GM23338 (cell line): ENCODE data around the gene AGFG1. TPM values are rescaled to one million over a fixed set of nuclear protein-coding genes. Genes with fewer than 3 reads are reported as not detected.

ENCODE experiments used
- ATAC-seq: fragments of 200-7000 bp; cut with Tn5 transposase; 3 replicates; pipeline ENCODE4 v1.9.1; 2020
- DNase-seq: peaks from one replicate; pipeline ENCODE4 v3.0.0-alpha.2; 2015; ENCODE audit warnings: low spot score
- H2AFZ ChIP-seq: fragments of 200-600 bp; sonication (generic); 2 replicates; pipeline ENCODE4 v1.8.0; 2016; ENCODE audit warnings: antibody characterized with exemption, mild to moderate bottlenecking, moderate library complexity
- H3F3A ChIP-seq: fragments of 200-600 bp; sonication (generic); replicated peaks from 2 replicates; pipeline ENCODE4 v1.8.0; 2017; ENCODE audit warnings: antibody characterized with exemption, mixed run types, low read depth
- H3K27ac ChIP-seq: fragments of 200-600 bp; sonication (generic); 2 replicates; pipeline ENCODE4 v1.6.1; 2016; ENCODE audit warnings: low read depth
- H3K27me3 ChIP-seq: fragments of 200-600 bp; sonication (generic); 2 replicates; pipeline ENCODE4 v1.8.0; 2016; ENCODE audit warnings: mild to moderate bottlenecking, mixed run types, moderate library complexity; ENCODE audit not compliant: insufficient read depth
- H3K36me3 ChIP-seq: fragments of 200-600 bp; sonication (generic); 2 replicates; pipeline ENCODE4 v1.8.0; 2016; ENCODE audit warnings: mild to moderate bottlenecking; ENCODE audit not compliant: insufficient read depth
- H3K4me1 ChIP-seq: fragments of 200-600 bp; sonication (generic); 2 replicates; pipeline ENCODE4 v1.8.0; 2016; ENCODE audit warnings: mild to moderate bottlenecking, moderate library complexity; ENCODE audit not compliant: insufficient read depth
- H3K4me2 ChIP-seq: fragments of 200-600 bp; sonication (generic); 2 replicates; pipeline ENCODE4 v1.7.1; 2017; ENCODE audit warnings: mixed run types
- H3K4me3 ChIP-seq: fragments of 200-600 bp; sonication (generic); 2 replicates; pipeline ENCODE4 v1.6.1; 2016; ENCODE audit warnings: mixed run types
- H3K79me2 ChIP-seq: fragments of 200-600 bp; sonication (generic); replicated peaks from 2 replicates; pipeline ENCODE4 v1.8.0; 2017; ENCODE audit warnings: mild to moderate bottlenecking; ENCODE audit not compliant: insufficient read depth
- H3K9me2 ChIP-seq: fragments of 200-600 bp; sonication (generic); 2 replicates; pipeline ENCODE4 v1.8.0; 2017; ENCODE audit not compliant: insufficient read depth
- H4K20me1 ChIP-seq: fragments of 200-600 bp; sonication (generic); replicated peaks from 2 replicates; pipeline ENCODE4 v1.8.0; 2017; ENCODE audit warnings: mild to moderate bottlenecking; ENCODE audit not compliant: insufficient read depth
- H3K27ac Mint-ChIP-seq: 2 replicates; pipeline ENCODE4 v1.8.0; 2020; ENCODE audit warnings: inconsistent platforms, mild to moderate bottlenecking, moderate library complexity, mixed read lengths
- H3K27me3 Mint-ChIP-seq: 3 replicates; pipeline ENCODE4 v1.8.0; 2022; ENCODE audit warnings: low read depth, mild to moderate bottlenecking, moderate library complexity, mixed read lengths, inconsistent platforms; ENCODE audit not compliant: insufficient read depth, poor library complexity
- H3K36me3 Mint-ChIP-seq: 3 replicates; pipeline ENCODE4 v1.8.0; 2021; ENCODE audit warnings: low read depth, mild to moderate bottlenecking, inconsistent platforms, moderate library complexity, mixed read lengths
- H3K4me1 Mint-ChIP-seq: 3 replicates; pipeline ENCODE4 v1.8.0; 2020; ENCODE audit warnings: mild to moderate bottlenecking, inconsistent platforms, mixed read lengths
- H3K4me3 Mint-ChIP-seq: 3 replicates; pipeline ENCODE4 v1.8.0; 2021; ENCODE audit warnings: moderate library complexity, mild to moderate bottlenecking, inconsistent platforms, mixed read lengths
- H3K9me3 Mint-ChIP-seq: 3 replicates; pipeline ENCODE4 v1.8.0; 2020; ENCODE audit warnings: moderate library complexity, mild to moderate bottlenecking, inconsistent platforms, mixed read lengths
- CREB1 ChIP-seq: fragments of 250-450 bp; sonication (Bioruptor Pico); IDR thresholded peaks from 2 replicates; pipeline ENCODE4 v1.5.0; 2020; ENCODE audit warnings: low read depth, mild to moderate bottlenecking, moderate library complexity
- CTCF ChIP-seq, 2 experiments: fragments of 200-600 bp in 1 of 2; sonication (generic) in 1 of 2; conservative IDR thresholded peaks; 2 replicates each; pipeline versions ENCODE4 v1.5.1 to v1.6.1; 2016 to 2017; ENCODE audit warnings: antibody characterized with exemption in 2 of 2, low read depth in 2 of 2, mild to moderate bottlenecking in 2 of 2, moderate library complexity in 1 of 2
- EZH2 ChIP-seq: fragments of 200-600 bp; sonication (generic); IDR thresholded peaks from one replicate; pipeline ENCODE4 v1.8.0; 2017; ENCODE audit warnings: antibody characterized with exemption, mild to moderate bottlenecking, low read depth; ENCODE audit not compliant: unreplicated experiment
- EZH2phosphoT487 ChIP-seq: fragments of 200-600 bp; sonication (generic); IDR thresholded peaks from one replicate; pipeline ENCODE4 v1.8.1; 2018; ENCODE audit warnings: antibody characterized with exemption; ENCODE audit not compliant: unreplicated experiment
- JUNB ChIP-seq: IDR thresholded peaks from one replicate; pipeline ENCODE4 v1.6.1; 2016; ENCODE audit warnings: antibody characterized with exemption; ENCODE audit not compliant: unreplicated experiment
- NANOG ChIP-seq: IDR thresholded peaks from 2 replicates; pipeline ENCODE4 v1.6.1; 2016; ENCODE audit warnings: antibody characterized with exemption, borderline replicate concordance
- POLR2AphosphoS5 ChIP-seq: IDR thresholded peaks from 2 replicates; pipeline ENCODE4 v1.6.1; 2016; ENCODE audit warnings: antibody characterized with exemption, low read depth
- REST ChIP-seq: IDR thresholded peaks from one replicate; pipeline ENCODE4 v1.6.1; 2018; ENCODE audit warnings: antibody characterized with exemption; ENCODE audit not compliant: unreplicated experiment
- STAT1 ChIP-seq: IDR thresholded peaks from one replicate; pipeline ENCODE4 v1.6.1; 2016; ENCODE audit warnings: antibody characterized with exemption; ENCODE audit not compliant: unreplicated experiment
- ZNF114 ChIP-seq: fragments of 250-450 bp; sonication (Bioruptor Pico); IDR thresholded peaks from 2 replicates; pipeline ENCODE4 v1.5.0; 2020; ENCODE audit warnings: mild to moderate bottlenecking, moderate library complexity
- ZNF331 ChIP-seq: fragments of 250-450 bp; sonication (Bioruptor Pico); IDR thresholded peaks from 2 replicates; pipeline ENCODE4 v1.5.0; 2020; ENCODE audit warnings: low read depth, mild to moderate bottlenecking, moderate library complexity
- polyA plus RNA-seq: library from polyadenylated mRNA; unstranded; fragments of >200 nt; fragmentation: Nextera tagmentation; extraction: Ambion mirVana; gene quantifications from 2 replicates; pipeline ENCODE4 v1.2.1, GENCODE V29; 2016
- total RNA-seq: library from RNA; depleted of rRNA; stranded (reverse); fragments of >200 nt; shearing (Covaris generic); gene quantifications from 2 replicates; pipeline ENCODE4 v1.2.3, GENCODE V29; 2014
- TF ChIP-seq, protein P1 (sequence below): fragments of 250-450 bp; sonication (Bioruptor Pico); IDR thresholded peaks from 2 replicates; pipeline ENCODE4 v1.5.0; 2020; ENCODE audit warnings: mild to moderate bottlenecking, moderate library complexity
- TF ChIP-seq, protein P2 (sequence below): IDR thresholded peaks from 2 replicates; pipeline ENCODE4 v1.6.1; 2016; ENCODE audit warnings: antibody characterized with exemption

The AGFG1 gene
- total and polyA plus RNA-seq, 2 experiments from 2014 or later, result 14.5 to 113 TPM

DNA sequence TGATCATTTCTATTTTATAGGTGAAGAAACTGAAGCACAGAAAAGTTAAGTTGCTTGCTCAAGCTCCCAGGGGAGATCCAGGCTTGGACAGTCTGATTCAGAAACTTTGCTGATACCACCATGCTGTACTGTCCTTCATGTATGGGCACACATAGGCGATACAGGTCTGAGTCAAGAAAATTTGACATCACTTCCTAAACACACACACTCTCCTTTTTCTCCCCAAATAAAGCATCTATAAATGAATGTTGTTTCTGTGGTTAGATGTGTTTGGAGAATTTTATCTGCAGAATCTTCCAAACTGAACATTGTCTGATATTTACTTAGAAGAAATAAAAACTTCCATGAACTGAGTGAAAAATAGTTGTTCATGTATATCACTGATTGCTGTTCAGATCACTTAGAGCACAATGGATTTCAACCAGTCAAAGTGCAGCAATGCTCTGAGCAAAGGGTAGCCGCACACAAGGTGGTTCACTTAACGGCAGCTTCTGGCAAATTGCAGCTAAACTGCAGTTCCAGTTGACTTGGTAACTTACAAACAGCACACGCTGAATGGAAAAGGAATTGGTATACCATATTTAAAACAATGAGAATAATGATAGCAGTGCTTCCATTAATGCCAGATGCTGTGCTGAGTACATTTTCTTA, 10.0 kb upstream of the AGFG1 start:
- H3K4me2 ChIP-seq, result no peak overlapping the region
- H3K27me3 ChIP-seq, result no peaks in the 10 kb centered on the region
- no peak overlapping the region for H3K4me3 ChIP-seq
- H3K36me3 Mint-ChIP-seq, result no peaks in the 10 kb centered on the region
- H3K4me1 ChIP-seq, result peaks cover 8% of the 10 kb centered on the region; the same call in 1 of the 2 replicates
- no peaks in the 10 kb centered on the region for H3F3A ChIP-seq
- H3K27me3 Mint-ChIP-seq, result no peaks in the 10 kb centered on the region
- no peaks in the 10 kb centered on the region for H3K79me2 ChIP-seq
- H3K4me3 Mint-ChIP-seq, result no peak overlapping the region
- DNase-seq, result no peak
- H4K20me1 ChIP-seq, result no peaks in the 10 kb centered on the region
- no peaks in the 10 kb centered on the region for H3K9me2 ChIP-seq
- H3K4me1 Mint-ChIP-seq, result peaks cover 18% of the 10 kb centered on the region
- no peak for TF ChIP-seq ZNF114
- TF ChIP-seq, protein P1, sequence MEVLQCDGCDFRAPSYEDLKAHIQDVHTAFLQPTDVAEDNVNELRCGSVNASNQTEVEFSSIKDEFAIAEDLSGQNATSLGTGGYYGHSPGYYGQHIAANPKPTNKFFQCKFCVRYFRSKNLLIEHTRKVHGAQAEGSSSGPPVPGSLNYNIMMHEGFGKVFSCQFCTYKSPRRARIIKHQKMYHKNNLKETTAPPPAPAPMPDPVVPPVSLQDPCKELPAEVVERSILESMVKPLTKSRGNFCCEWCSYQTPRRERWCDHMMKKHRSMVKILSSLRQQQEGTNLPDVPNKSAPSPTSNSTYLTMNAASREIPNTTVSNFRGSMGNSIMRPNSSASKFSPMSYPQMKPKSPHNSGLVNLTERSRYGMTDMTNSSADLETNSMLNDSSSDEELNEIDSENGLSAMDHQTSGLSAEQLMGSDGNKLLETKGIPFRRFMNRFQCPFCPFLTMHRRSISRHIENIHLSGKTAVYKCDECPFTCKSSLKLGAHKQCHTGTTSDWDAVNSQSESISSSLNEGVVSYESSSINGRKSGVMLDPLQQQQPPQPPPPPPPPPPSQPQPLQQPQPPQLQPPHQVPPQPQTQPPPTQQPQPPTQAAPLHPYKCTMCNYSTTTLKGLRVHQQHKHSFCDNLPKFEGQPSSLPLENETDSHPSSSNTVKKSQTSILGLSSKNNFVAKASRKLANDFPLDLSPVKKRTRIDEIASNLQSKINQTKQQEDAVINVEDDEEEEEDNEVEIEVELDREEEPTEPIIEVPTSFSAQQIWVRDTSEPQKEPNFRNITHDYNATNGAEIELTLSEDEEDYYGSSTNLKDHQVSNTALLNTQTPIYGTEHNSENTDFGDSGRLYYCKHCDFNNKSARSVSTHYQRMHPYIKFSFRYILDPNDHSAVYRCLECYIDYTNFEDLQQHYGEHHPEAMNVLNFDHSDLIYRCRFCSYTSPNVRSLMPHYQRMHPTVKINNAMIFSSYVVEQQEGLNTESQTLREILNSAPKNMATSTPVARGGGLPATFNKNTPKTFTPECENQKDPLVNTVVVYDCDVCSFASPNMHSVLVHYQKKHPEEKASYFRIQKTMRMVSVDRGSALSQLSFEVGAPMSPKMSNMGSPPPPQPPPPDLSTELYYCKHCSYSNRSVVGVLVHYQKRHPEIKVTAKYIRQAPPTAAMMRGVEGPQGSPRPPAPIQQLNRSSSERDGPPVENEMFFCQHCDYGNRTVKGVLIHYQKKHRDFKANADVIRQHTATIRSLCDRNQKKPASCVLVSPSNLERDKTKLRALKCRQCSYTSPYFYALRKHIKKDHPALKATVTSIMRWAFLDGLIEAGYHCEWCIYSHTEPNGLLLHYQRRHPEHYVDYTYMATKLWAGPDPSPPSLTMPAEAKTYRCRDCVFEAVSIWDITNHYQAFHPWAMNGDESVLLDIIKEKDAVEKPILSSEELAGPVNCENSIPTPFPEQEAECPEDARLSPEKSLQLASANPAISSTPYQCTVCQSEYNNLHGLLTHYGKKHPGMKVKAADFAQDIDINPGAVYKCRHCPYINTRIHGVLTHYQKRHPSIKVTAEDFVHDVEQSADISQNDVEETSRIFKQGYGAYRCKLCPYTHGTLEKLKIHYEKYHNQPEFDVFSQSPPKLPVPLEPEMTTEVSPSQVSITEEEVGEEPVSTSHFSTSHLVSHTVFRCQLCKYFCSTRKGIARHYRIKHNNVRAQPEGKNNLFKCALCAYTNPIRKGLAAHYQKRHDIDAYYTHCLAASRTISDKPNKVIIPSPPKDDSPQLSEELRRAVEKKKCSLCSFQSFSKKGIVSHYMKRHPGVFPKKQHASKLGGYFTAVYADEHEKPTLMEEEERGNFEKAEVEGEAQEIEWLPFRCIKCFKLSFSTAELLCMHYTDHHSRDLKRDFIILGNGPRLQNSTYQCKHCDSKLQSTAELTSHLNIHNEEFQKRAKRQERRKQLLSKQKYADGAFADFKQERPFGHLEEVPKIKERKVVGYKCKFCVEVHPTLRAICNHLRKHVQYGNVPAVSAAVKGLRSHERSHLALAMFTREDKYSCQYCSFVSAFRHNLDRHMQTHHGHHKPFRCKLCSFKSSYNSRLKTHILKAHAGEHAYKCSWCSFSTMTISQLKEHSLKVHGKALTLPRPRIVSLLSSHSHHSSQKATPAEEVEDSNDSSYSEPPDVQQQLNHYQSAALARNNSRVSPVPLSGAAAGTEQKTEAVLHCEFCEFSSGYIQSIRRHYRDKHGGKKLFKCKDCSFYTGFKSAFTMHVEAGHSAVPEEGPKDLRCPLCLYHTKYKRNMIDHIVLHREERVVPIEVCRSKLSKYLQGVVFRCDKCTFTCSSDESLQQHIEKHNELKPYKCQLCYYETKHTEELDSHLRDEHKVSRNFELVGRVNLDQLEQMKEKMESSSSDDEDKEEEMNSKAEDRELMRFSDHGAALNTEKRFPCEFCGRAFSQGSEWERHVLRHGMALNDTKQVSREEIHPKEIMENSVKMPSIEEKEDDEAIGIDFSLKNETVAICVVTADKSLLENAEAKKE (CRISPR knock-in tag), result no peak
- no peak for TF ChIP-seq EZH2
- TF ChIP-seq EZH2phosphoT487, result no peak
- TF ChIP-seq JUNB, result no peak
- no peak for TF ChIP-seq ZNF331 (CRISPR knock-in tag)
- TF ChIP-seq, protein P2, sequence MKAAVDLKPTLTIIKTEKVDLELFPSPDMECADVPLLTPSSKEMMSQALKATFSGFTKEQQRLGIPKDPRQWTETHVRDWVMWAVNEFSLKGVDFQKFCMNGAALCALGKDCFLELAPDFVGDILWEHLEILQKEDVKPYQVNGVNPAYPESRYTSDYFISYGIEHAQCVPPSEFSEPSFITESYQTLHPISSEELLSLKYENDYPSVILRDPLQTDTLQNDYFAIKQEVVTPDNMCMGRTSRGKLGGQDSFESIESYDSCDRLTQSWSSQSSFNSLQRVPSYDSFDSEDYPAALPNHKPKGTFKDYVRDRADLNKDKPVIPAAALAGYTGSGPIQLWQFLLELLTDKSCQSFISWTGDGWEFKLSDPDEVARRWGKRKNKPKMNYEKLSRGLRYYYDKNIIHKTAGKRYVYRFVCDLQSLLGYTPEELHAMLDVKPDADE, result no peak
- TF ChIP-seq POLR2AphosphoS5, result no peak
- TF ChIP-seq NANOG, result no peak
- TF ChIP-seq CTCF (conservative IDR thresholded peaks at IDR 0.05; ENCODE audit: low read depth in 2 of 2), result no peak
- no peak for TF ChIP-seq REST
- no peak for TF ChIP-seq CREB1 (CRISPR knock-in tag)
- TF ChIP-seq STAT1, result no peak
- H3K36me3 ChIP-seq, result no peaks in the 10 kb centered on the region
- no peak overlapping the region for H2AFZ ChIP-seq
- H3K9me3 Mint-ChIP-seq, result no peaks in the 10 kb centered on the region
- no peak overlapping the region for H3K27ac Mint-ChIP-seq
- H3K27ac ChIP-seq, result no peak overlapping the region
- no peak for ATAC-seq
